H9 (cell line): ENCODE data around the gene PTER. TPM values are rescaled to one million over a fixed set of nuclear protein-coding genes. Genes with fewer than 3 reads are reported as not detected.

Experiments
- DNase-seq: peaks from one replicate; pipeline ENCODE4 v3.0.0-alpha.2; 2017
- H2AFZ ChIP-seq: one replicate; pipeline ENCODE4 v1.6.1; 2013; ENCODE audit warnings: mild to moderate bottlenecking, low read length, control low read depth, moderate library complexity
- H2AK5ac ChIP-seq: 2 replicates; pipeline ENCODE4 v1.6.1; 2013; ENCODE audit warnings: low read length, control low read depth, mixed read lengths; ENCODE audit not compliant: insufficient read length
- H2BK120ac ChIP-seq: one replicate; pipeline ENCODE4 v1.6.1; 2013; ENCODE audit warnings: low read depth, mild to moderate bottlenecking, low read length, control low read depth, inconsistent platforms; ENCODE audit not compliant: poor library complexity, severe bottlenecking
- H2BK12ac ChIP-seq: 2 replicates; pipeline ENCODE4 v1.6.1; 2013; ENCODE audit warnings: low read length, control low read depth, mixed read lengths, low read depth; ENCODE audit not compliant: insufficient read length
- H2BK15ac ChIP-seq: 2 replicates; pipeline ENCODE4 v1.6.1; 2013; ENCODE audit warnings: low read depth, low read length, control low read depth
- H2BK20ac ChIP-seq: one replicate; pipeline ENCODE4 v1.6.1; 2013; ENCODE audit warnings: low read depth, mild to moderate bottlenecking, low read length, control low read depth, inconsistent platforms; ENCODE audit not compliant: poor library complexity, severe bottlenecking
- H2BK5ac ChIP-seq: 2 replicates; pipeline ENCODE4 v1.6.1; 2013; ENCODE audit warnings: low read length, control low read depth, mixed read lengths; ENCODE audit not compliant: insufficient read length
- H3K14ac ChIP-seq: 2 replicates; pipeline ENCODE4 v1.6.1; 2013; ENCODE audit warnings: low read length, control low read depth; ENCODE audit not compliant: insufficient read depth
- H3K18ac ChIP-seq: 2 replicates; pipeline ENCODE4 v1.6.1; 2013; ENCODE audit warnings: low read depth, mild to moderate bottlenecking, mixed read lengths, low read length, control low read depth; ENCODE audit not compliant: insufficient read length
- H3K23ac ChIP-seq: 2 replicates; pipeline ENCODE4 v1.6.1; 2013; ENCODE audit warnings: low read length, control low read depth, mixed read lengths, low read depth; ENCODE audit not compliant: insufficient read length
- H3K23me2 ChIP-seq: 2 replicates; pipeline ENCODE4 v1.6.1; 2013; ENCODE audit warnings: low read depth, mild to moderate bottlenecking, mixed read lengths, low read length, control low read depth; ENCODE audit not compliant: insufficient read length, poor library complexity, severe bottlenecking
- H3K27ac ChIP-seq: 2 replicates; pipeline ENCODE4 v1.5.1; 2013; ENCODE audit warnings: low read length, control low read depth, mixed read lengths, low read depth; ENCODE audit not compliant: insufficient read length
- H3K27me3 ChIP-seq: 2 replicates; pipeline ENCODE4 v1.6.1; 2013; ENCODE audit warnings: low read length, control low read depth, inconsistent platforms; ENCODE audit not compliant: insufficient read depth
- H3K4ac ChIP-seq: 2 replicates; pipeline ENCODE4 v1.6.1; 2013; ENCODE audit warnings: low read depth, mild to moderate bottlenecking, control low read depth, inconsistent platforms, low read length, moderate library complexity
- H3K4me1 ChIP-seq: 2 replicates; pipeline ENCODE4 v1.6.1; 2013; ENCODE audit warnings: low read length, control low read depth, inconsistent platforms; ENCODE audit not compliant: insufficient read depth
- H3K4me2 ChIP-seq: 2 replicates; pipeline ENCODE4 v1.6.1; 2013; ENCODE audit warnings: low read length, control low read depth, mixed read lengths; ENCODE audit not compliant: insufficient read length, insufficient read depth
- H3K56ac ChIP-seq: 2 replicates; pipeline ENCODE4 v1.6.1; 2013; ENCODE audit warnings: low read depth, mild to moderate bottlenecking, mixed read lengths, low read length, control low read depth; ENCODE audit not compliant: insufficient read length
- H3K79me1 ChIP-seq: 2 replicates; pipeline ENCODE4 v1.6.1; 2013; ENCODE audit warnings: low read depth, mild to moderate bottlenecking, moderate library complexity, low read length, control low read depth, inconsistent platforms; ENCODE audit not compliant: insufficient read depth, poor library complexity, severe bottlenecking
- H3K79me2 ChIP-seq: 2 replicates; pipeline ENCODE4 v1.6.1; 2013; ENCODE audit warnings: low read length, control low read depth, inconsistent platforms; ENCODE audit not compliant: insufficient read depth
- H3K9ac ChIP-seq: 2 replicates; pipeline ENCODE4 v1.6.1; 2013; ENCODE audit warnings: low read length, control low read depth, mixed read lengths; ENCODE audit not compliant: insufficient read length; ENCODE audit errors: extremely low read depth
- H3K9me3 ChIP-seq: one replicate; pipeline ENCODE4 v1.6.1; 2013; ENCODE audit warnings: low read depth, low read length, inconsistent platforms; ENCODE audit not compliant: control insufficient read depth
- H3T11ph ChIP-seq: one replicate; pipeline ENCODE4 v1.6.1; 2013; ENCODE audit warnings: mild to moderate bottlenecking, low read length, control low read depth, inconsistent platforms
- H4K20me1 ChIP-seq: one replicate; pipeline ENCODE4 v1.6.1; 2013; ENCODE audit not compliant: control insufficient read depth, insufficient read length, insufficient read depth
- H4K5ac ChIP-seq: 2 replicates; pipeline ENCODE4 v1.6.1; 2013; ENCODE audit warnings: low read depth, mild to moderate bottlenecking, mixed read lengths, low read length, control low read depth; ENCODE audit not compliant: insufficient read length
- H4K8ac ChIP-seq: replicated peaks from 2 replicates; pipeline ENCODE4 v1.6.1; 2013; ENCODE audit warnings: low read length, control low read depth, mixed read lengths, low read depth; ENCODE audit not compliant: insufficient read length
- H4K91ac ChIP-seq: 2 replicates; pipeline ENCODE4 v1.6.1; 2013; ENCODE audit warnings: low read depth, mild to moderate bottlenecking, moderate library complexity, mixed read lengths, low read length, control low read depth; ENCODE audit not compliant: insufficient read length
- H3K27ac Mint-ChIP-seq, 3 experiments: 2 replicates in 2 of 3; 3 replicates in 1 of 3; pipeline ENCODE4 v1.8.0; 2020 to 2021; ENCODE audit warnings: mixed read lengths in 3 of 3, mild to moderate bottlenecking in 1 of 3, moderate library complexity in 1 of 3
- H3K27me3 Mint-ChIP-seq: 2 replicates; pipeline ENCODE4 v1.8.0; 2021; ENCODE audit warnings: low read depth, mild to moderate bottlenecking, moderate library complexity, mixed read lengths
- H3K36me3 Mint-ChIP-seq, 3 experiments: 2 replicates in 2 of 3; 3 replicates in 1 of 3; pipeline ENCODE4 v1.8.0; 2020 to 2021; ENCODE audit warnings: low read depth in 3 of 3, mixed read lengths in 3 of 3; ENCODE audit not compliant: insufficient read depth in 1 of 3
- H3K4me1 Mint-ChIP-seq, 2 experiments: 2 replicates each; pipeline ENCODE4 v1.8.0; 2020; ENCODE audit warnings: mixed read lengths in 2 of 2
- H3K4me3 Mint-ChIP-seq, 2 experiments: 2 replicates in 1 of 2; 3 replicates in 1 of 2; pipeline ENCODE4 v1.8.0; 2020 to 2021; ENCODE audit warnings: mild to moderate bottlenecking in 2 of 2, mixed read lengths in 2 of 2, moderate library complexity in 1 of 2
- H3K9me3 Mint-ChIP-seq, 2 experiments: 2 replicates in 1 of 2; 3 replicates in 1 of 2; pipeline ENCODE4 v1.8.0; 2020; ENCODE audit warnings: mild to moderate bottlenecking in 2 of 2, mixed read lengths in 2 of 2, moderate library complexity in 1 of 2
- WGBS: extraction: QIAGEN DNeasy Blood & Tissue Kit; methylation state at CpG from one replicate; pipeline ENCODE4 v1.1.7; 2013; ENCODE audit warnings: missing lambda C conversion rate, low lambda C conversion rate, mixed read lengths; ENCODE audit not compliant: insufficient read length; ENCODE audit errors: extremely low coverage; 5-methylcytosine and 5-hydroxymethylcytosine counted together
- total RNA-seq: library from RNA; stranded (reverse); gene quantifications from 2 replicates; pipeline ENCODE4 v1.2.1, GENCODE V29; 2021
- TF ChIP-seq, protein P1 (sequence below): fragments of 200-600 bp; sonication (generic); conservative IDR thresholded peaks from 3 replicates; pipeline ENCODE4 v1.8.0; 2021; ENCODE audit warnings: antibody characterized with exemption, mild to moderate bottlenecking

Gene PTER
- total RNA-seq, 1 experiment from 2014 or later, result 10.1 TPM

DNA sequence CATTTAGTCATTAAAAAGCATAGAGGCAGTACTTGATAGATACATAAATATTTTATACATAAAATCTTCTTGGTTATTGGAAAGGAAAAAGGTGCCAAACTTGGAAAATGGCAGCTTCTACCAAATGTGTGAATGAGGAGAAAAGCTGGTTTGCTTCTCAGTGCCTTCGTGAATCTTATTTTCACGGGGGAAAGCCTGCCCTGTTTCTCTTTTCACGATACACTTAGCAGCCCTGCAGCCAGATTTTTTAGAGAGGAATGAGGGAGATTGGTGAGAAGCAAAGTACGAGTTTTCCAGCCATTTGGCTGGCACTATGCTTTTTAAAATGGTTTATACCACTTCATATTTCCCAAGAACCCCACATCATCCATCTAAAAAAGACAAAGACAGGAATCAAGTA, 107.8 kb downstream of the PTER start:
- no peak overlapping the region for H4K5ac ChIP-seq
- no peak overlapping the region for H2BK5ac ChIP-seq
- Mint-ChIP-seq H3K27ac (no peak overlapping the region), H3K9me3 (no peaks in the 10 kb centered on the region; a peak in 2 of 5 replicates), H3K27me3 (peaks cover 8% of the 10 kb centered on the region), H3K4me3 (no peak overlapping the region), H3K36me3 (no peaks in the 10 kb centered on the region), H3K4me1 (peaks cover 2 to 3% of the 10 kb centered on the region in 2 experiments; a peak in 1 of 4 replicates)
- H3K14ac ChIP-seq, result no peak overlapping the region
- no peak for DNase-seq
- H3K9ac ChIP-seq, result no peak overlapping the region
- H3K4ac ChIP-seq, result no peak overlapping the region
- H2BK120ac ChIP-seq, result no peak overlapping the region
- H2BK15ac ChIP-seq, result no peak overlapping the region
- H3K9me3 ChIP-seq, result no peaks in the 10 kb centered on the region
- H3K23me2 ChIP-seq, result no peaks in the 10 kb centered on the region
- no peak overlapping the region for H2BK12ac ChIP-seq
- TF ChIP-seq, protein P1, sequence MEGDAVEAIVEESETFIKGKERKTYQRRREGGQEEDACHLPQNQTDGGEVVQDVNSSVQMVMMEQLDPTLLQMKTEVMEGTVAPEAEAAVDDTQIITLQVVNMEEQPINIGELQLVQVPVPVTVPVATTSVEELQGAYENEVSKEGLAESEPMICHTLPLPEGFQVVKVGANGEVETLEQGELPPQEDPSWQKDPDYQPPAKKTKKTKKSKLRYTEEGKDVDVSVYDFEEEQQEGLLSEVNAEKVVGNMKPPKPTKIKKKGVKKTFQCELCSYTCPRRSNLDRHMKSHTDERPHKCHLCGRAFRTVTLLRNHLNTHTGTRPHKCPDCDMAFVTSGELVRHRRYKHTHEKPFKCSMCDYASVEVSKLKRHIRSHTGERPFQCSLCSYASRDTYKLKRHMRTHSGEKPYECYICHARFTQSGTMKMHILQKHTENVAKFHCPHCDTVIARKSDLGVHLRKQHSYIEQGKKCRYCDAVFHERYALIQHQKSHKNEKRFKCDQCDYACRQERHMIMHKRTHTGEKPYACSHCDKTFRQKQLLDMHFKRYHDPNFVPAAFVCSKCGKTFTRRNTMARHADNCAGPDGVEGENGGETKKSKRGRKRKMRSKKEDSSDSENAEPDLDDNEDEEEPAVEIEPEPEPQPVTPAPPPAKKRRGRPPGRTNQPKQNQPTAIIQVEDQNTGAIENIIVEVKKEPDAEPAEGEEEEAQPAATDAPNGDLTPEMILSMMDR, result no peak
- no peak overlapping the region for H3K23ac ChIP-seq
- no peaks in the 10 kb centered on the region for H3K27me3 ChIP-seq
- H3T11ph ChIP-seq, result no peak overlapping the region
- H3K4me2 ChIP-seq, result no peak overlapping the region
- H3K79me1 ChIP-seq, result no peaks in the 10 kb centered on the region
- no peak overlapping the region for H3K56ac ChIP-seq
- H3K79me2 ChIP-seq, result no peaks in the 10 kb centered on the region
- H2BK20ac ChIP-seq, result no peak overlapping the region
- no peak overlapping the region for H4K91ac ChIP-seq
- no peak overlapping the region for H4K8ac ChIP-seq
- H3K27ac ChIP-seq, result no peak overlapping the region
- H2AFZ ChIP-seq, result no peak overlapping the region
- H3K4me1 ChIP-seq, result no peaks in the 10 kb centered on the region
- no peaks in the 10 kb centered on the region for H4K20me1 ChIP-seq
- H3K18ac ChIP-seq, result no peak overlapping the region
- no peak overlapping the region for H2AK5ac ChIP-seq
- WGBS, result no CpG with 5 or more reads among the region's 4 CpGs
